HepG2 (cell line): ENCODE results near the gene CRK. TPM values are rescaled to one million over a fixed set of nuclear protein-coding genes. Genes with fewer than 3 reads are reported as not detected.

Source experiments
- ATAC-seq: fragments of 200-7000 bp; cut with Tn5 transposase; 3 replicates; pipeline ENCODE4 v1.9.1; 2020; ENCODE audit warnings: mild to moderate bottlenecking, moderate library complexity
- BruUV-seq: library from RNA; stranded (reverse); fragments of 400-500 nt; replicated peaks from 2 replicates; lab custom pipeline; 2021; lab: Mats Ljungman, UMichigan
- CTCF ChIA-PET: fragments of 300-600 bp; formaldehyde crosslinking; extraction: SDS; loops from one replicate; lab custom pipeline; 2021; ENCODE audit warnings: low total read pairs, inconsistent platforms, low intra/inter-chr PET ratio; lab: Yijun Ruan, JAX
- POLR2A ChIA-PET: fragments of 350-600 bp; sonication (Branson Sonifier 250); formaldehyde crosslinking; loops from one replicate; lab custom pipeline; 2020; ENCODE audit warnings: antibody characterized with exemption, inconsistent platforms; lab: Yijun Ruan, JAX
- DNase-seq: peaks from one replicate; pipeline ENCODE4 v3.0.0-alpha.2; 2015; ENCODE audit warnings: low spot score
- FAIRE-seq: peaks from 3 replicates; lab custom pipeline; 2011; peaks lifted over from hg19 to GRCh38; lab: Jason Lieb, UNC
- H2AFZ ChIP-seq: one replicate; pipeline ENCODE4 v1.6.1; 2011; ENCODE audit warnings: low read length, inconsistent platforms
- H3K27ac ChIP-seq: fragments of 300-600 bp; 3 replicates; pipeline ENCODE4 v1.8.0; 2011; ENCODE audit warnings: mixed run types, mild to moderate bottlenecking, mixed read lengths, low read length, inconsistent platforms; ENCODE audit not compliant: insufficient read depth; ENCODE audit errors: extremely low read length
- H3K27me3 ChIP-seq, 2 experiments: fragments of 200-600 bp in 1 of 2; 2 replicates in 1 of 2; 3 replicates in 1 of 2; pipeline versions ENCODE4 v1.6.0 to v1.8.0; 2011; ENCODE audit warnings: low read length in 2 of 2, mild to moderate bottlenecking in 2 of 2, moderate library complexity in 2 of 2, inconsistent platforms in 1 of 2; ENCODE audit not compliant: insufficient read depth in 2 of 2, control insufficient read depth in 1 of 2
- H3K36me3 ChIP-seq, 2 experiments: fragments of 200-600 bp in 1 of 2; replicated peaks in 1 of 2; 2 replicates in 1 of 2; 3 replicates in 1 of 2; pipeline versions ENCODE4 v1.5.1 to v1.8.0; 2011; ENCODE audit warnings: low read length in 2 of 2, inconsistent platforms in 1 of 2; ENCODE audit not compliant: insufficient read depth in 2 of 2, control insufficient read depth in 1 of 2
- H3K4me1 ChIP-seq: 2 replicates; pipeline ENCODE4 v1.5.1; 2012; ENCODE audit warnings: low read length, inconsistent platforms; ENCODE audit not compliant: insufficient read depth
- H3K4me2 ChIP-seq: 2 replicates; pipeline ENCODE4 v1.6.0; 2011; ENCODE audit warnings: low read depth, low read length, inconsistent platforms
- H3K4me3 ChIP-seq, 3 experiments: fragments of 200-600 bp in 1 of 3; sonication (generic), shearing (Covaris generic) in 1 of 3; replicated peaks in 1 of 3; 2 replicates each; pipeline ENCODE4 v1.5.1; 2011 to 2016; ENCODE audit warnings: low read length in 3 of 3, inconsistent platforms in 2 of 3, low read depth in 2 of 3, mild to moderate bottlenecking in 2 of 3, control low read depth in 1 of 3, mixed read lengths in 1 of 3; ENCODE audit not compliant: insufficient read depth in 1 of 3
- H3K79me2 ChIP-seq: one replicate; pipeline ENCODE4 v1.6.1; 2011; ENCODE audit warnings: low read length, inconsistent platforms; ENCODE audit not compliant: insufficient read depth
- H3K9ac ChIP-seq: 2 replicates; pipeline ENCODE4 v1.6.0; 2011; ENCODE audit warnings: mild to moderate bottlenecking, low read depth, low read length, inconsistent platforms; ENCODE audit not compliant: insufficient read depth
- H3K9me3 ChIP-seq: 2 replicates; pipeline ENCODE4 v1.5.1; 2012; ENCODE audit warnings: mild to moderate bottlenecking, low read length
- H4K20me1 ChIP-seq: 2 replicates; pipeline ENCODE4 v1.6.0; 2011; ENCODE audit warnings: inconsistent platforms, mild to moderate bottlenecking, low read length, moderate library complexity; ENCODE audit not compliant: insufficient read depth
- CERS6 ChIP-seq: sonication (generic); formaldehyde crosslinking; IDR thresholded peaks from 2 replicates; pipeline ENCODE4 v1.5.0; 2020; ENCODE audit warnings: missing genetic modification reagents
- DMAP1 ChIP-seq: IDR thresholded peaks from 2 replicates; pipeline ENCODE4 v1.6.1; 2016
- GABPA ChIP-seq, 2 experiments: IDR thresholded peaks; 2 replicates each; pipeline ENCODE4 v1.6.1; 2011 to 2016; ENCODE audit warnings: low read depth in 2 of 2, low read length in 1 of 2, missing biosample characterization in 1 of 2, missing genetic modification characterization in 1 of 2
- NONO ChIP-seq, 2 experiments: fragments of 450-650 bp in 1 of 2; sonication (generic) in 1 of 2; formaldehyde crosslinking in 1 of 2; IDR thresholded peaks in 1 of 2; conservative IDR thresholded peaks in 1 of 2; 2 replicates each; pipeline versions ENCODE4 v1.6.1 to v1.8.0; 2017 to 2022; ENCODE audit warnings: mild to moderate bottlenecking in 1 of 2, missing genetic modification reagents in 1 of 2, moderate library complexity in 1 of 2
- POGZ ChIP-seq: sonication (generic); formaldehyde crosslinking; IDR thresholded peaks from 2 replicates; pipeline ENCODE4 v1.4.0; 2020; ENCODE audit warnings: mild to moderate bottlenecking, missing genetic modification reagents
- RORA ChIP-seq: sonication (generic); formaldehyde crosslinking; IDR thresholded peaks from 2 replicates; pipeline ENCODE4 v1.5.0; 2020; ENCODE audit warnings: mild to moderate bottlenecking, missing genetic modification reagents, moderate library complexity
- SATB2 ChIP-seq: sonication (generic); formaldehyde crosslinking; IDR thresholded peaks from 2 replicates; pipeline ENCODE4 v1.5.0; 2020; ENCODE audit warnings: missing genetic modification reagents
- SNAPC2 ChIP-seq: sonication (generic); formaldehyde crosslinking; IDR thresholded peaks from 2 replicates; pipeline ENCODE4 v1.8.1; 2022; ENCODE audit warnings: mild to moderate bottlenecking, missing genetic modification reagents
- TBX2 ChIP-seq: sonication (generic); formaldehyde crosslinking; IDR thresholded peaks from 2 replicates; pipeline ENCODE4 v1.5.0; 2020; ENCODE audit warnings: missing genetic modification reagents, mild to moderate bottlenecking, borderline replicate concordance
- ZBTB33 ChIP-seq: sonication (generic); formaldehyde crosslinking; IDR thresholded peaks from 2 replicates; pipeline ENCODE4 v1.4.0; 2020; ENCODE audit warnings: missing genetic modification reagents
- ZC3H13 ChIP-seq: sonication (generic); formaldehyde crosslinking; IDR thresholded peaks from 2 replicates; pipeline ENCODE4 v1.8.1; 2023; ENCODE audit warnings: mild to moderate bottlenecking, missing genetic modification reagents, moderate library complexity
- ZNF563 ChIP-seq: sonication (generic); formaldehyde crosslinking; IDR thresholded peaks from 2 replicates; pipeline ENCODE4 v1.8.0; 2022; ENCODE audit warnings: mild to moderate bottlenecking, moderate library complexity, missing genetic modification reagents
- ZNF672 ChIP-seq: sonication (generic); formaldehyde crosslinking; IDR thresholded peaks from 2 replicates; pipeline ENCODE4 v1.8.1; 2022; ENCODE audit warnings: missing genetic modification reagents
- ZSCAN20 ChIP-seq: sonication (generic); formaldehyde crosslinking; IDR thresholded peaks from 2 replicates; pipeline ENCODE4 v1.4.0; 2020; ENCODE audit warnings: missing genetic modification reagents, mild to moderate bottlenecking, borderline replicate concordance
- WGBS: methylation state at CpG from one replicate; pipeline ENCODE4 v1.1.6; 2017; ENCODE audit warnings: low lambda C conversion rate; 5-methylcytosine and 5-hydroxymethylcytosine counted together
- in situ Hi-C: cut with HindIII; loops from 2 replicates; pipeline ENCODE4 v1.10.0; 2017; ENCODE audit warnings: low pct_unique_long_range_greater_than_20kb; ENCODE audit not compliant: extremely low pct_ligation_motif_present
- intact Hi-C: fragments of 100-400 bp; cut with micrococcal nuclease; formaldehyde crosslinking; loops from one replicate; pipeline ENCODE4 v1.10.0; 2022; ENCODE audit not compliant: unreplicated experiment
- polyA plus RNA-seq, 8 experiments: library from polyadenylated mRNA; depleted of rRNA in 3 of 8; stranded (reverse) in 7 of 8; unstranded in 1 of 8; fragments of >200 nt; fragmentation: Illumina TruSeq in 4 of 8; extraction: Trizol in 4 of 8; gene quantifications; 2 replicates each; pipeline versions ENCODE4 v1.2.1 to v1.2.3, GENCODE V29; 2011 to 2016; ENCODE audit warnings: low read depth in 4 of 8, missing spikeins in 1 of 8, mixed read lengths in 1 of 8; ENCODE audit not compliant: insufficient read depth in 1 of 8
- total RNA-seq, 5 experiments: library from RNA; depleted of rRNA; stranded (reverse); fragments of >200 nt; fragmentation: Illumina TruSeq; extraction: Trizol; gene quantifications; 2 replicates each; pipeline ENCODE4 v1.2.3, GENCODE V29; 2016; ENCODE audit warnings: low read depth in 1 of 5
- TF ChIP-seq, protein P1 (sequence below): sonication (generic); formaldehyde crosslinking; IDR thresholded peaks from 2 replicates; pipeline ENCODE4 v1.8.1; 2023; ENCODE audit warnings: mild to moderate bottlenecking, missing genetic modification reagents

Gene CRK
- total and polyA plus RNA-seq, 2 of the 13 experiments (the other 11 are each of a cell fraction or from before 2014, with no cell fraction given), result 47.4 to 54.2 TPM

DNA sequence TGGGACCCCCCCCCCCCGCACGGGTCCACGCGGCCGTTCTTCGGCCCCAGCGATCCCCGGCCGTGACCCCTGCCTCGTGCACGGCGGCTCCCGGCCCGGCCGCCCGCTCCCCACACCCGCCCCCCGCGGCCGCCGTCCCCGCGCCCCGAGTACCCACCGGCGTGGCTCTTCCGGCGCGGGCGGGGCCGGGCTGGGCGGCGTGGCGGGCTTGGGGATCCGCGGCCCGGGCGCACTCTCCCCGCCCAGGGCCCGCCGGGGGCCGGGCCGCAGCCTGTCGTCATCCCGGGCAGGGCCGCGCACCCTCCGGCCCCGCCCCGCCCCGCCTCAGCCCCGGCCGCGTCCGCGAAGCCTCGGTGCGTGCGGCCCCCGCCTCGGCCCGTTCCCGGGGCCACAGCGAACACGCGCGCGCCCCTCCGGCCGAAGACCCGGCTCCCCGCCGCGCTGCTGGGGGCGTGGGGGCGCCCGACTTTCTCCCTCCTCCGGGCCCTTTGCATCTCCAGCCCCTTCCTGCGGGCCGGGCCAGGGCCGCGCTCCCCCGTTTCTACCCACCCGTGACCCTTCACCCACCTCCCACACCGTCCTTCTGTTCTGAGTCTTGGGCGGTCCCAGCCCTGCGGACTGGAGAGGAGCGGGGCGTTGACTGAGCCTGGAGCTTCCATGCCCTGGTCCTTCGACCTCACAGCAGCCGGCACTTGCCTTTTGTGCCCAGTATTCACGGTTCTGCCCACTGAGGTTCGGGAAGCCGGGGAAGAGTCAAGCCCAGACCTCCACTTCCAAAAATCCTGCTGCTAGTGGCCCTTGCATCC, 35.6 kb upstream of the CRK start (continued):
- TF ChIP-seq, protein P1, sequence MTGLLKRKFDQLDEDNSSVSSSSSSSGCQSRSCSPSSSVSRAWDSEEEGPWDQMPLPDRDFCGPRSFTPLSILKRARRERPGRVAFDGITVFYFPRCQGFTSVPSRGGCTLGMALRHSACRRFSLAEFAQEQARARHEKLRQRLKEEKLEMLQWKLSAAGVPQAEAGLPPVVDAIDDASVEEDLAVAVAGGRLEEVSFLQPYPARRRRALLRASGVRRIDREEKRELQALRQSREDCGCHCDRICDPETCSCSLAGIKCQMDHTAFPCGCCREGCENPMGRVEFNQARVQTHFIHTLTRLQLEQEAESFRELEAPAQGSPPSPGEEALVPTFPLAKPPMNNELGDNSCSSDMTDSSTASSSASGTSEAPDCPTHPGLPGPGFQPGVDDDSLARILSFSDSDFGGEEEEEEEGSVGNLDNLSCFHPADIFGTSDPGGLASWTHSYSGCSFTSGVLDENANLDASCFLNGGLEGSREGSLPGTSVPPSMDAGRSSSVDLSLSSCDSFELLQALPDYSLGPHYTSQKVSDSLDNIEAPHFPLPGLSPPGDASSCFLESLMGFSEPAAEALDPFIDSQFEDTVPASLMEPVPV (CRISPR knock-in tag), result no peak
- TF ChIP-seq ZSCAN20 (CRISPR knock-in tag) (0 out of 2 replicates have a peak, but pooled peaks have one; percentile 3), ZC3H13 (CRISPR knock-in tag) (peak; percentile 28; the same call in 1 of the 2 replicates), ZNF672 (CRISPR knock-in tag) (0 out of 2 replicates have a peak, but pooled peaks have one; percentile 16), CERS6 (CRISPR knock-in tag) (no peak), SNAPC2 (CRISPR knock-in tag) (0 out of 2 replicates have a peak, but pooled peaks have one; percentile 23)

GRCh38 chr17:1490643-1491442, 34.8 kb upstream of the CRK start:
- H3K4me2 ChIP-seq, result peak overlapping the region; percentile 99
- H3K4me3 ChIP-seq, result peak overlapping the region; percentile 73 to 92 (median 85)
- peaks cover 45% of the 10 kb centered on the region for H3K4me1 ChIP-seq
- CTCF ChIA-PET, result no interaction called here
- H3K79me2 ChIP-seq, result peaks cover 13% of the 10 kb centered on the region
- H3K27me3 ChIP-seq, result no peaks in the 10 kb centered on the region
- DNase-seq, result peak; percentile 35
- intact Hi-C loops (loop anchor here (1.0 kb wide), 1 partner anchor 36 kb away; no protein-coding TSS in a partner anchor), in situ Hi-C loops (no loop called here)
- H3K27ac ChIP-seq, result peak overlapping the region; percentile 74
- 1% methylated on average over 19 of the region's 52 CpGs for WGBS
- no TSS peak for BruUV-seq
- peak overlapping the region; percentile 84 for H3K9ac ChIP-seq
- FAIRE-seq, result no peak
- H3K36me3 ChIP-seq, result no peaks in the 10 kb centered on the region
- peak; percentile 57 for ATAC-seq
- POLR2A ChIA-PET, result interaction anchor here (0.6 to 2.3 kb wide), 4 partner anchors 23 to 67 kb away, joined by 5 to 11 read pairs (median 6); partner anchors contain the start of gene INPP5K
- no peak overlapping the region for H2AFZ ChIP-seq
- no peaks in the 10 kb centered on the region for H4K20me1 ChIP-seq
- no peaks in the 10 kb centered on the region for H3K9me3 ChIP-seq
- TF ChIP-seq DMAP1 (CRISPR knock-in tag) (peak; percentile 55; the same call in 1 of the 2 replicates), ZNF563 (CRISPR knock-in tag) (peak; percentile 32; the same call in 1 of the 2 replicates), ZBTB33 (CRISPR knock-in tag) (no peak), RORA (CRISPR knock-in tag) (no peak), SATB2 (CRISPR knock-in tag) (no peak), GABPA (IDR thresholded peaks at IDR 0.05; ENCODE audit: low read depth, low read length) (peak; percentile 39; the same call in 1 of the 2 replicates), GABPA (CRISPR knock-in tag; IDR thresholded peaks at IDR 0.05; ENCODE audit: low read depth) (peak; percentile 70), TBX2 (CRISPR knock-in tag) (peak; percentile 64; the same call in 1 of the 2 replicates), POGZ (CRISPR knock-in tag) (0 out of 2 replicates have a peak, but pooled peaks have one; percentile 20), NONO (IDR thresholded peaks at IDR 0.05) (no peak), NONO (CRISPR knock-in tag; conservative IDR thresholded peaks at IDR 0.05) (peak; percentile 45; the same call in 1 of the 2 replicates)
